GM19239 (cell line): ENCODE results near the gene EML6.
"Not testable (repeated sequence)": the region's sequence is repeated elsewhere in the genome, so short reads cannot be mapped to it uniquely, and the experiment has no call there.

Experiments used
- DNase-seq: peaks from one replicate; pipeline ENCODE4 v3.0.0; 2011; ENCODE audit warnings: low spot score; ENCODE audit not compliant: insufficient read length
- FAIRE-seq: peaks from 2 replicates; lab custom pipeline; 2011; peaks lifted over from hg19 to GRCh38; lab: Jason Lieb, UNC

The EML6 gene

GRCh38 chr2:54723131-54723995 is at the start of gene EML6:
Gene EML6 (plus strand): TSS chr2:54723662. CDS start chr2:54725062, 1,400 bp downstream.
- FAIRE-seq: peak; percentile 94
- peak; percentile 99 for DNase-seq

DNA sequence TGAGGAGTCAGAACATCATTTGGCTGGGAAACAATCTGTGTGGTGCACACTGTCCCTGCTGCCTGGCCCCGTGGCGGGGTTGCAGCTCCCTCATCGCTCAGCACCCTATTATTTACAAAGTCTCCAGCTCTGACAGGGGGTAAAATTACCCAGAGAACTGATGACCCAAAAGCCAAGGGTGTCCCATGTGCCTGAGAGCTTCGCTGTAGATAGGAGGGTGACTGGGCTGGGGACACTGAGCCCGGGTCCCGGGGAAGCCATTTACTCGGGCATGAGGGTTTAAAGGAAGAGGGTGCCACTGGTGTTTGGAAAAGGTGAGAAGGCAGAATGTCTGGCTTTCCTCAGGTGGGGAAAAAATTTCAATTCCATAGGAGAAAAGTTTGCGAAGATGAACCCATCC is 48.2 kb upstream of the EML6 start:
- FAIRE-seq (no peak), DNase-seq (no peak)

DNA sequence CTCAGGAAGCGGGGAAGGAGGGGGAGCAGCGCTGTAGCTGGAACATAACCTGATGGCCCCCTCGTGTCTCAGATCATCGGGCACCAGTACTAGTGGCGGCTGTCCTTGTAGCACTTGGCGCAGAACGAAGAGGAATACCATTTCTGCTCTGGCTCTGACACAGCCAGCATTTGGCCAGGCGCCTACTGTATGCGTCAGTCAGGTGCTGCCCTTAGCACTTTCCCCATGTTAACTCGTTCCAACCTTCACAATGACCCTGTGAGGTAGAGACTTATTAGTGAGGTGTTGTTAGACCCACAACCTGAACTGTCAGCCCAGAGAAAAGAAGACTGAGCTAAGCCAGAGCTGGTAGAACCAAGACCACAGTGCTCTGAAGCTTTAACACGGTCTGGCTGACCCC is 47.7 kb upstream of the EML6 start:
- FAIRE-seq: no peak
- DNase-seq: no peak

DNA sequence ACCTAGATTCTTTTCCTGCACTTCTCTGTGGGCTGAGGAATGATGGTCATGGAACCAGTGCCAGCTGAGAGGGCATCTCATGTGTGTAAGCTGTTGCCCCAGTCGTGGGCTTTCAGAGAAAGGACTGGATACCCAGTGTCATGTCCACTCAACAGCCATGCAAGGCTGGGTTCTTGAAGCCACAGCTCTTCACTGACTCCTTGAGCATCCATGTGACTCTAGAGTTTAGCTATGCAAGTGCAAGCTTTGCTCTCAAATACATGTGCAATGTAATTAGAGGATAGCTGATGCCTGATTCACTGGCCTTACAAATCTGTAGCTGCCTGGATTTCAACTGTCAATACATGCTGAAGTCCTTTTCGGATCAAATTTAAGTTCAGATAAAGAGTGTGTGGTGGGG is 46.8 kb upstream of the EML6 start:
- FAIRE-seq (no peak), DNase-seq (no peak)

DNA sequence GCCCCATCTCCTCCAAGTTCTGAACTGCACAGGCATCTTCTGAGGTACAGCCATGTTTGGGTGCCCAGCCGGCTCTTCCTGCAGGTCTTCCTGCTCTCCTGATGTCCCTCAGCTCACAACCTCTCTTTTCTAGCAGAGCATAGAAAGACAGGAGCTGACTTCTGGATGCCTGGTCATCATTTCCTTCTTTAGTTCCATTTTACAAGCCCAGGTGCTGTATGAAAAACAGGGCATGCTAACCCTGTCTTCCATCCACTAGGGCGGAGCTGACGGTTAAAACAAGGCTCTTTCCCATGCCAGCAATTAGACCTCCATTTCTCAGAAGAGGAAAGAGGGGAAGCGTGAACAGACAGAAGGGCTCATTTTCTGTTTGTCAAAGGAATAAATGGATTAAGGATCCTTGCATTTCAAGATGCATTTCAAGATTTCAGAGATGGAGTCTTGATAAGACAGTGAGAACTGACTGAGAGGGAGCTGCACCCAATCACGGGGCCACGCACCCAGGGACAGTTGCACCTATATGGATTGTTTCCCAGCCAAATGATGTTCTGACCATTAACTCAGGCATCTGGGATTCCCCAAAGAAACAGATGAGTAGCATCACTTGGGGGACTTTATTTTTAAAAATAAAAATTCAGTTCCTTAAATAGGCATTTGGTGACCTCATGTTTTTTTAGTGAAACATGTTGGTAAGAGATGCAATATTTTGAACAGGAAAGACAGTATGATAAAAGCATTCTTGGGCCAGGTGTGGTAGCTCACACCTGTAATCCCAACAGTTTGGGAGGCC is 45.8 kb upstream of the EML6 start:
- FAIRE-seq (no peak), DNase-seq (no peak)

DNA sequence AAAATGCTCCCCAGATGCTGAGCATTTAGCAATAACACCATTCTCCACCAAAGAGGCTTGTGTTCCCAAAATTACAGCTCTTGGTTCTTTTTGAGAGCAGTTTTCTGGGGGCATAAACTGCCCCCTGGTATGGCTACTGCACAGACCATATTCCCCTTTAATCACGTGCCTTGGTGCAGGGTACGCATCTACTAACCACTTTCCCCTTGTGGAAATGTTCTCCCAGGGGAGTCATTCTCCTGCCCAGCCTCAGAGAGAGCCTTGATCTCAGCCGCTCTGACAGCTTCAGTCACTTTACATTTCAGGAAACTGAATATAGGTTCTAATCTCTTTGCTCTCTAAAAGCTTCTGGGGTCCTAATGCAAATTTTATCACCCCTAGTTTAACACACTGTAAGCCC is 44.7 kb upstream of the EML6 start:
- FAIRE-seq (no peak), DNase-seq (no peak)

GRCh38 chr2:54680397-54681041 is 42.9 kb upstream of the EML6 start:
- FAIRE-seq (peak; percentile 82), DNase-seq (no peak)

DNA sequence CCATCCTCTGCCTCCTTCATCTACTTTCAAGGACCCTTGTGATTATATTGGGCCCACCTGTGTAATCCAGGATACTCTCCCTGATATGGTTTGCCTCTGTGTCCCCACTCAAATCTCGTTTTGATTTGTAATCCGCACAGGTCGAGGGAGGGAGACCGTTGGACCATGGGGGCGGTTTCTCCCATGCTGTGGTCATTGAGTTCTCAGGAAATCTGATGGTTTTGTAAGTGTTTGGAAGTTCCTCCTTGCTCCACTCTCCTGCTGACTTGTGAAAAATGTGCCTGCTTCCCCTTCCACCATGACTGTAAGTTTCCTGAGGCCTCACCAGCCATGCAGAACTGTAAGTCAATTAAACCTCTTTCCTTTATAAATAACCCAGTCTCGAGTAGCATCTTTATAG is 42.0 kb upstream of the EML6 start:
- DNase-seq (no peak), FAIRE-seq (no peak)

DNA sequence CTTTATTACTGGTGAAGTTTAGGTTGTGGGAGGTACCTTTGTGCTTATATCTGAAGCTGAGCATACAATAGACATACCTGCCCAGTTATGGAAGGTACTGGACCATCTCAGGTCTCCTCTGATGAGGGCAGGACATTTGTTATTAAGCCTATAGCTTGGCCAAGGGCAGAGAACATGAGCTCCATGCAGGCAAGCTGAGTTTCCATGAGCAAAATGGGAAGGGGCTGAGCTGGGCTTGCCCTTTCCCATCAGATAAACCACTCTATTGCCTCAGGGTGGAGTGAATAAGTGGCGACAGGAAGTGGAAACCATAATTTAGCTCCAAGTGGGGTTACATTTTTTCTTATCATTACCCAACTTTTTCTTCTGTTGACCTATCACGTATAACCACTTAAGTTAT is 39.9 kb upstream of the EML6 start:
- DNase-seq (no peak), FAIRE-seq (no peak)

DNA sequence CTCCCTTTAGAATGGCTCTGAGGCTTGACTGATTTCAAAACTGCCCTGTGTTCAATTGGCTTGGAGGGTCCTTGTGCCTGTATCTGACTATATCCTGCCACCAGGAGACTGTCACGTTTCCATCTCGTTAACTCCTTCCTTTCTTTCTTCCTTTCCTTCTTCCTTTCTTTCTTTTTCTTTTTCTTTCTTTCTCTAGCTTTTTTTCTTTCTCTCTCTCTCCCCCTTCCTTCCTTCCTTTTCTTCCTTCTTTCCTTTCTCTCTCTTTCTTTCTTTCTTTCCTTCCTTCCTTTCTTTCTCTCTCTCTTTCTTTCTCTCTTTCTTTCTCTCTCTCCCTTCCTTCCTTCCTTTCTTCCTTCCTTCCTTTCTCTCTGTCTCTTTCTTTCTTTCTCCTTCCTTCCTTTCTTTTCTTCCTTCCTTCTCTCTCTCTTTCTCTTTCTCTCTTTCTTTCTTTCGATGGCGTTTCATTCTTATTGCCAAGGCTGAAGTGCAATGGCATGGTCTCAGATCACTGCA is 38.1 kb upstream of the EML6 start:
- DNase-seq (no peak), FAIRE-seq (no peak)

DNA sequence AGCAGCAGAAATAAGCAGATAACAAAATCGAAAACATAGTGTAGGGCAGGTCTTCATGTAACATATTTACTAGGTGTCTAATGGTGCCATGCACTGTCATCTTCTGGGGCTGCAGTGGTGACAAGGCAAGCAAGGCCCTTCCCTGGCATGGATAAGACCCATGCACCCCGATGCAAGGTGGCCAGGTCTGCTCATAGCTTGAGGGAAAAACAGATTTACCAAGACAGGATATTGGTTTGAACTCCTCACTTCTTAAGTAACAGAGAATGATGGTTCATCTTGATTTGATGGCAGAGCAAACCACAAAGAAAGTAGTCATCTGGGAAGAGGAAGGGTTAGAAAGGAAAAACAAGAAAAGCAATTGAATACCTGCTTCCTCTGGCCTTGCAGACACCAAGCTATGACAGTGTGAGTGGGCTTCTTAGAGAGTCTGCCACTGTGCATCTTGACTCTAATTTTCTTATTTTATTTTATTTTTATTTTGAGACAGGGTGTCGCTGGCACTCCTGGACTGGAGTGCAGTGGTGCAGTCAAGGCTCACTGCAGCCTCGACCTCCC is 35.8 kb upstream of the EML6 start:
- FAIRE-seq (peak; percentile 51), DNase-seq (no peak)

GRCh38 chr2:54691445-54692135 is 31.9 kb upstream of the EML6 start:
- DNase-seq (no peak), FAIRE-seq (no peak)

GRCh38 chr2:54692556-54692955 is 30.9 kb upstream of the EML6 start:
- FAIRE-seq: no peak
- DNase-seq: no peak

- no peak for DNase-seq
- no peak for FAIRE-seq
These were observed 28.1 kb upstream of the EML6 start for GRCh38 chr2:54695378-54695777.

DNA sequence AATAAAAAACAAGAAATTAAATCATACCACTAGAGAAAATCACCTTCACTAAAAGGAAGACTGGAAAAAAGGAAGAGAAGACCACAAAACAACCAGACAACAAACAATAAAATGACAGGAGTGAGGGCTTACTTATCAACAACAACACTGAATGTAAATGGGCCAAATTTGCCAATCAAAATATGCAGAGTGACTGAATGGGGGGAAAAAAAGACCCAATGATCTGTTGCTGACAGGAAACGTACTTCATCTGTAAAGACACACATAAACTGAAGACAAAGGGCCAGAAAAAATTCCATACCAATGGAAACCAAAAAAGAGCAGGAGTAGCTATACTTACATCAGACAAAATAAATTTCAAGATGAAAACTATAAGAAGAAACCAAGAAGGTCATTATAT is 25.5 kb upstream of the EML6 start:
- DNase-seq (no peak), FAIRE-seq (no peak)

DNA sequence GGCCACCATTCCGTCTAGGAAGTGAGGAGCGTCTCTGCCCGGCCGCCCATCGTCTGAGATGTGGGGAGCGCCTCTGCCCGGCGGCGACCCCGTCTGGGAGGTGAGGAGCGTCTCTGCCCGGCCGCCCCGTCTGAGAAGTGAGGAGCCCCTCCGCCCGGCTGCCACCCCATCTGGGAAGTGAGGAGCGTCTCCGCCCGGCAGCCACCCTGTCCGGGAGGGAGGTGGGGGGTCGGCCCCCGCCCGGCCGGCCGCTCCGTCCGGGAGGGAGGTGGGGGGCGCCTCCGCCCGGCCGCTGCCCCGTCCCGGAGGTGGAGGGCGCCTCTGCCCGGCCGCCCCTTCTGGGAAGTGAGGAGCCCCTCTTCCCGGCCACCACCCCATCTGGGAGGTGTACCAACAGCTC is 24.5 kb upstream of the EML6 start:
- not testable (repeated sequence) for FAIRE-seq, DNase-seq

DNA sequence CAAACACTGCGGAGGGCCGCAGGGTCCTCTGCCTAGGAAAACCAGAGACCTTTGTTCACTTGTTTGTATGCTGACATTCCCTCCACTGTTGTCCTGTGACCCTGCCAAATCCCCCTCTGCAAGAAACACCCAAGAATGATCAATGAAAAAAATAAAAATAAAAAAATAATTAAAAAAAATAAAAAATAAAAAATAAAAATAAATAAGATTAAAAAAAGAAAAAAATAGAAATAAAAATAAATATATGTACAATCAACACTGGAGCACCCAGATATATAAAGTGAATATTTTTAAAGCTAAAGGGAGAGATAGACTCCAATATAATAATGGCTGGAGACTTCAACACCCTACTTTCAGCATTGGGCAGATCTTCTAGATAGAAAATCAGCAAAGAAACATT is 23.8 kb upstream of the EML6 start:
- DNase-seq (no peak), FAIRE-seq (no peak)

DNA sequence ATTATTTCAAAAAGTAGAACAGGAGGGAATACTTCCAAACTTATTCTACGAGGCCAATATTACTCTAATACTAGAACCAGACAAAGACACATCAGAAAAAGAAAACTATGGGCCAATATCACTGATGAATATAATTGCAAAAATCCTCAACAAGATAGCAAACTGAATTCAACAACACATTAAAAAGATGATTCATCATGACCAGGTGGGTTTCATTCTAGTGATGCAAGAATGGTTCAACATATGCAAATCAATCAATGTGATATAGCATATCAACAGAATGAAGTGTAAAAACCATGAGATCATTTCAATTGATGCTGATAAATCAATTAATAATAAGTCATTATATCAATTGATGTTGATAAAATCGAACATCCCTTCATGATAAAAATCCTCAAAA is 22.4 kb upstream of the EML6 start:
- DNase-seq: no peak
- FAIRE-seq: no peak

- DNase-seq (no peak), FAIRE-seq (no peak)
These were observed 19.2 kb upstream of the EML6 start for GRCh38 chr2:54704238-54704637.
